ENCODE data around the gene DMBX1.

The DMBX1 gene

GRCh38 chr1:46506470-46507219 is 17.0 kb downstream of the DMBX1 start:
- DNase-seq (ENCODE audit: low read depth): no peak

GRCh38 chr1:46508757-46509156 is 19.1 kb downstream of the DMBX1 start:
- DNase-seq (ENCODE audit: low read depth): no peak

GRCh38 chr1:46510341-46510997 is 20.8 kb downstream of the DMBX1 start:
- no peak for DNase-seq (ENCODE audit: low read depth)

GRCh38 chr1:46510998-46511365 is 21.3 kb downstream of the DMBX1 start:
- no peak for DNase-seq (ENCODE audit: low read depth)

- DNase-seq (ENCODE audit: low read depth): no peak
These were observed 22.6 kb downstream of the DMBX1 start for GRCh38 chr1:46512135-46512791.

GRCh38 chr1:46512792-46513190 is 23.2 kb downstream of the DMBX1 start:
- DNase-seq (ENCODE audit: low read depth): no peak

- DNase-seq (ENCODE audit: low read depth): no peak
These were observed 23.9 kb downstream of the DMBX1 start for GRCh38 chr1:46513536-46513935.

- no peak for DNase-seq (ENCODE audit: low read depth)
These were observed 25.9 kb downstream of the DMBX1 start for GRCh38 chr1:46515576-46515975.

- DNase-seq (ENCODE audit: low read depth): no peak
These were observed 26.7 kb downstream of the DMBX1 start for GRCh38 chr1:46516200-46516950.

GRCh38 chr1:46517010-46517600 is 27.5 kb downstream of the DMBX1 start:
- DNase-seq (ENCODE audit: low read depth): no peak

GRCh38 chr1:46517932-46518498 is 28.4 kb downstream of the DMBX1 start:
- no peak for DNase-seq (ENCODE audit: low read depth)

- no peak for DNase-seq (ENCODE audit: low read depth)
These were observed 29.6 kb downstream of the DMBX1 start for GRCh38 chr1:46519209-46519608.

GRCh38 chr1:46520063-46520911 is 30.7 kb downstream of the DMBX1 start:
- DNase-seq (ENCODE audit: low read depth): no peak

- no peak for DNase-seq (ENCODE audit: low read depth)
These were observed 31.8 kb downstream of the DMBX1 start for GRCh38 chr1:46521414-46521813.

GRCh38 chr1:46522184-46522968 is 32.7 kb downstream of the DMBX1 start:
- no peak for DNase-seq (ENCODE audit: low read depth)

GRCh38 chr1:46522969-46523320 is 33.3 kb downstream of the DMBX1 start:
- no peak for DNase-seq (ENCODE audit: low read depth)

- DNase-seq (ENCODE audit: low read depth): no peak
These were observed 34.1 kb downstream of the DMBX1 start for GRCh38 chr1:46523496-46524353.

GRCh38 chr1:46524843-46525242 is 35.2 kb downstream of the DMBX1 start:
- no peak for DNase-seq (ENCODE audit: low read depth)

Data from T-helper 22 cell (primary cell).